Measurements from ENCODE around the gene CD151.

- TF ChIP-seq CTCF (IDR thresholded peaks at IDR 0.05) (no peak), POLR2A (IDR thresholded peaks at IDR 0.05) (no peak)
These were observed 30.5 kb downstream of the CD151 start for GRCh38 chr11:863023-863909.

Measured in esophagus squamous epithelium (tissue), 4 donors.